ENCODE measurements around the gene POLR2C. TPM values are rescaled to one million over a fixed set of nuclear protein-coding genes. Genes with fewer than 3 reads are reported as not detected.
"Not testable (repeated sequence)": the region's sequence is repeated elsewhere in the genome, so short reads cannot be mapped to it uniquely, and the experiment has no call there.

POLR2C gene
- total RNA-seq, 1 experiment from 2014 or later, result 233 TPM

- DNase-seq (ENCODE audit: low read depth), result no peak
Measured at GRCh38 chr16:57478396-57479204, 16.1 kb downstream of the POLR2C start.

GRCh38 chr16:57479205-57479975, 16.9 kb downstream of the POLR2C start:
- peak; percentile 59 for DNase-seq (ENCODE audit: low read depth)

- no peak for DNase-seq (ENCODE audit: low read depth)
Measured at GRCh38 chr16:57479976-57480753, 17.7 kb downstream of the POLR2C start.

GRCh38 chr16:57480754-57481230, 18.3 kb downstream of the POLR2C start:
- no peak for DNase-seq (ENCODE audit: low read depth)

- DNase-seq (ENCODE audit: low read depth), result no peak
Measured at GRCh38 chr16:57481421-57481820, 18.9 kb downstream of the POLR2C start.

- no peak for DNase-seq (ENCODE audit: low read depth)
Measured at GRCh38 chr16:57482845-57483545, 20.5 kb downstream of the POLR2C start.

- no peak for DNase-seq (ENCODE audit: low read depth)
Measured at GRCh38 chr16:57483725-57484514, 21.4 kb downstream of the POLR2C start.

GRCh38 chr16:57484515-57485005, 22.1 kb downstream of the POLR2C start:
- no peak for DNase-seq (ENCODE audit: low read depth)

GRCh38 chr16:57485091-57485915, 22.8 kb downstream of the POLR2C start:
- no peak for DNase-seq (ENCODE audit: low read depth)

GRCh38 chr16:57485916-57486857, 23.7 kb downstream of the POLR2C start, which contains the start of gene DOK4:
TSS of gene DOK4 (minus strand) at chr16:57486493. CDS start at chr16:57479507, 6,986 bp downstream.
- no peak for DNase-seq (ENCODE audit: low read depth)

GRCh38 chr16:57486858-57487834, 24.7 kb downstream of the POLR2C start:
- no peak for DNase-seq (ENCODE audit: low read depth)

- no peak for DNase-seq (ENCODE audit: low read depth)
Measured at GRCh38 chr16:57489229-57489628, 26.8 kb downstream of the POLR2C start.

GRCh38 chr16:57493767-57494166, 31.3 kb downstream of the POLR2C start:
- no peak for DNase-seq (ENCODE audit: low read depth)

GRCh38 chr16:57497121-57497520, 34.6 kb downstream of the POLR2C start:
- DNase-seq (ENCODE audit: low read depth), result no peak

GRCh38 chr16:57498031-57498430, 35.6 kb downstream of the POLR2C start:
- no peak for DNase-seq (ENCODE audit: low read depth)

GRCh38 chr16:57499941-57500340, 37.5 kb downstream of the POLR2C start:
- DNase-seq (ENCODE audit: low read depth), result not testable (repeated sequence)

Measured in HT1080 (cell line).